Measurements from ENCODE around the gene PATJ.
"Not testable (repeated sequence)": the region's sequence is repeated elsewhere in the genome, so short reads cannot be mapped to it uniquely, and the experiment has no call there.

The PATJ gene

GRCh38 chr1:61951731-61952580 lies 209.7 kb downstream of the PATJ start:
- peak; percentile 23 for DNase-seq

- no peak for DNase-seq
These were observed 210.4 kb downstream of the PATJ start for GRCh38 chr1:61952675-61953074.

- DNase-seq = no peak
These were observed 211.0 kb downstream of the PATJ start for GRCh38 chr1:61953076-61953789.

DNA sequence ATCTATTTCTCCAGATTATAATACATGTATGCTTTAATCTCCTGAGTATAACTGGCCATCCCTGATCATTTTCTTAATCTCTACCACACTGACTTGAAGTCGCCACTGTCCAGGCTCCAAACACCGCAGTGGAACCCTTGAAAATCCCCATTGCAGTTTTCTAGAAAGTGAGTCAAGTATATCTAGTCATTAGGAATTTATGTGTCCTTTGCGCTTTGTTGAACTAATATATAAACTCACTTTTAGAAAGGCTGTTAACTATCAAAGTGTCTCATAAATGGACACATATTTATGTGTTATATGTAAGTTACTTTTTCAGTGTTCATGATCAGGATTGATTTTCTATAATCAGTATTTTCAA lies 211.5 kb downstream of the PATJ start:
- no peak for DNase-seq

DNA sequence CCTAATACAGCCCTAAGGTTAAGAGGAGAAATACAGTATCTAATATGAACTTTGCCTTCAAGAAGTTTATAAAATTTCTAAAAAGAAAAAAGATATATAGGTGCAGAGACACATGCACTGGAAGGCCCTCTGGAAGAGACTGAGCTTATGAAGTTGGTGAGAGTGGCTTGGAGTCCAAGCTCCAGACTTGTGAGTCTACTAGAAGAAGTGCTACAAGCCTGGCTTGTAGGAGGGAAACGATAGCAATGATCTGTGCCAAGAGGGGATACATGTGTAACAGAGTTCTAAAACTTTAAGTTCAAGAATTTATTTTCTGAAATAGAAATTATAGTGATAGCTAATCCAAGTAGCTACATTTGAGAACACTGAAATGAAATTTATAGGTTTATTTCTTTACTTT lies 213.0 kb downstream of the PATJ start:
- no peak for DNase-seq

GRCh38 chr1:61956016-61956645 lies 213.9 kb downstream of the PATJ start:
- no peak for DNase-seq

GRCh38 chr1:61956784-61957183 lies 214.5 kb downstream of the PATJ start:
- no peak for DNase-seq

GRCh38 chr1:61961009-61961408 lies 218.7 kb downstream of the PATJ start:
- no peak for DNase-seq

DNA sequence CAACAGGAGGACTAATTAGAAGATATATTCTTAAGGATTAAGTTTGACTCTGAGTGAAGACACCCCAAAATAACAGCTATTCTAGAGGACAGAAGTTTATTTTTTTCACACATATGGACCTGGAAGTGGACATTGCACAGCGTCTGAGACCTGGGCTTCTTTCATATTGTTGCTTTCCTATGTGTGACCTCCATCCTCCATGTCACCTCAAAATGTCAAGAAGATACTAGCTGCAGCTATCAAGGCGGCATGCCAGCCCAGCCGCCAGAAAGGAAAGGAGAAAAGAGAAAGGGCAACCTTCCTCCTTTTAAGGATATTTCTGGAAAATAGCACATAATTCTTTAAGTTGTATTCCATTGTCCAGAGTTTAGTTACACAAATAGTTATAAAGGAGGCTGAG lies 220.4 kb downstream of the PATJ start:
- no peak for DNase-seq

- DNase-seq = not testable (repeated sequence)
These were observed 224.4 kb downstream of the PATJ start for GRCh38 chr1:61966450-61967225.

DNA sequence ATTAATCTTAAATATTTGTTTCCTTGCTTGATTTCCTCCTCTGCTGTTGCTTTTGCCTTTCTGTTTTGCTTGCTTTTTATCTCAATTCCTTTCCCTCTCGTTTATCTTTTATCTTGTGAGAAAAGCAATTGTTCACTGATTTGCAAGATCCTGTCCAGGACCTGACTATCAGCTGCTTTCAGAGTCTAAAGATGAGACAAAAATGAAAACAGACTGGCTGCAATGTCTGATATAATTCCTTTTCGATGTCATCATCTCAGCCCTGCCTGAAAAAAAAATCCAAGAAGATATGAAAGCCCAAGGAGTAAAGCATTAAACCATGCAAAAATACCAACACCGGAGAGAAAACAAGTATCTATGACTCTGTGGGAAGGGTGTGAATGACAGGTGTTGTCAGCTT lies 225.5 kb downstream of the PATJ start:
- DNase-seq = no peak

DNA sequence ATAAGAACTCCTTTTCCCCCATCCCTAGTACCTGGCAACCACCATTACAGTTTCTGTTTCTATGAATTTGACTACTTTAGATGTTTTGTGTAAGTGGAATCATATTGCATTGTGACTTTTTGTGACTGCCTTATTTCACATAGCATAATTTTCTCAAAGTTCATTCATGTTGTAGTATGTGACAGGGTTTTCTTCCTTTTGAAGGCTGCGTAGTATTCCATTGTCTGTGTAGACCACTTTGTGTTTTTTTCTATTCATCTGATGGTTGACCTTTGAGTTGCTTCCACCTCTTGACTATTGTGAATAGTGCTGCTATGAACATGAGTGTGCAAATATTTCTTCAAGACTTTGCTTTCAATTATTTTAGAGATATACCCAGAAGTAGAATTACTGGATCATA lies 226.6 kb downstream of the PATJ start:
- no peak for DNase-seq

- DNase-seq = no peak
These were observed 231.0 kb downstream of the PATJ start for GRCh38 chr1:61973100-61973837.

- no peak for DNase-seq
These were observed 233.4 kb downstream of the PATJ start for GRCh38 chr1:61975638-61976037.

GRCh38 chr1:61976566-61976965 lies 234.3 kb downstream of the PATJ start:
- no peak for DNase-seq

GRCh38 chr1:61978796-61979195 lies 236.5 kb downstream of the PATJ start:
- no peak for DNase-seq

DNA sequence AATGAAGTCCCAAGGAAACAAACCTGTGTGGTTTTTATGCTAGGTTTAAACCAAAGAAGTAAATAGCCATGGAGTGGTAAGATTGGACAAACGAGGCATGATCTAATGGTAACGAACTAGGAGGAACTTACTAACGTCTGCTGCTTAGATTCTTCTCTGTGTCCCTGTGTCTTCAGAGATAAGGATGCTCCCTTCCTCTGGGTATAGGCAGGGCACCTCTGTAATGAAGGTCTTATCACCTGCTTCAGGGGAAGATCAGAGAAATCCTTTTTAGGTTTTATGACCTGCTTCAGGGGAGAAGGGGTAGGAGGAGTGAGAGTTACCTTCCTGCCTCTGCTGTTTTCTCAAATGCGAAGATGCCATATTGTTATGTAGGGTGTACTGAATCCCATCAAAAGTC lies 237.4 kb downstream of the PATJ start:
- DNase-seq = no peak

DNA sequence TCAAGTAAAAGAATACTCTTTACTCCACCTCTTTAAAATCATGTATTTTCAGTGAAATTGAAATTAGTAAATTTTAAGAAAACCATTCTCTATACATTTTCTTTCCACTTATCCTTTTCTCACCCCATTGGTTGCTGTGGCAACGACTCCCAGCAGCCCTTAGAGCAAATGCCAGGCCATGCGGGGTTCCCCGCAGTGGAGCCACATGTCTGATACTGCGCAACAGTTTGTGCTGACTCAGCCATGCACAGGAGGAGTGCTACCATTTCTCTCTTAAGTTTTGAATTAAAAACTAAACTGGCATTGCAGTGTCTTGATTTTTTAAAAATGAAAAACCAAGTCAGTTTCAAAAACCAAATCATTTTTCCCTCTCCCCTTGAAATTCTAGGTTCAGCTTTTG lies 238.3 kb downstream of the PATJ start:
- no peak for DNase-seq

DNA sequence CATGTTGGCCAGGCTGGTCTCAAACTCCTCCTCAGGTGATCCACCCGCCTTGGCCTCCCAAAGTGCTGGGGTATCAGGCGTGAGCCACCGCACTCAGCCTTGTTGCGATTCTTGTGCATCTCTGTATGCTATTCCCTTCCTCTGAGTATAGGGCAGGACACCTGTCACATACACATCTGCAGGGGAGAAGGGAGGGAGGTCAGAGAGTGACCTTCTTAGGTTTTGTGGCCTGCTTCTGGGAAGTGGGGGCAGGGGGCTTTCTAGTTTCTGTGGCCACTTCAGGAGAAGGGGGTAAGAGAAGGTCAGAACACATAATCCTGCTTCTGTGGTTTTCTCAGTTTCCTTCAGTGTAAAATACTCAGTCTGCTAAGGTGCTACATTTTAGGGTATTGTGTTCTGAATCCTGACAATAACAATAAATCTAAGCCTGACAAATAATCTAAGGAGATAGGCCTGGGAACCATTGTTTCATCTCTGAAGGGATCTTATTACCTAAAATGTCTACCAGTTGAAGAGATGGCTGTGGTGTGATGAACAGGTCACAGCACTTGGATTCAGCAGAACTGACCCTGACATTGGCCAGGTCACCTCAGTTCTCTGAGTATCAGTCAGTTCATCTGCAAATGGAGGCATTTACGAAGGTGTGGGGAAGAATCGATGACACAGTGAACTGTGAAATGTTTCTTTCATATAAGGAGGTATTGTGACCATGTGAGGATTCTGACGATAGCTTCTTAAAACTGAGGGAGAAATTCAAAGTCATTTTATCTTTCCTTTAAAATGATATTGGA lies 239.8 kb downstream of the PATJ start:
- DNase-seq = no peak

- DNase-seq = no peak
These were observed 241.0 kb downstream of the PATJ start for GRCh38 chr1:61983236-61983635.

DNA sequence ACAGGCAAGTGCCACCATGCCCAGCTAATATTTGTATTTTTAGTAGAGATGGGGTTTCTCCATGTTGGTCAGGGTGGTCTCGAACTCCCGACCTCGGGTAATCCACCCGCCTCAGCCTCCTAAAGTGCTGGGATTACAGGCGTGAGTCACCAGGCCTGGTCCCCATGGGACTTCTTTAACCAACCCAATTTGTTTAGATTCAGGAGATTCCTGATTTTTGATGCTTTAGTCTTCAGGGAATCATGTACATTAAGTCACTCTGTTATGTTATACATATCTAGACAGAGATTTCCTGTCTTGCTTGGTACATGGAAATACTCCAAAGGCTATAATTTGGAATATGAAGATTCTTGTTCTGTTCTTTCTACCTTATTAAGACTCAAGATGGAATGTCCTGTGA lies 250.0 kb downstream of the PATJ start:
- no peak for DNase-seq

All from NCI-H748 treated with DMSO at 0.1 percent for 48 hours (cell line).